ENCODE results near the gene GOLGA6A. TPM values are rescaled to one million over a fixed set of nuclear protein-coding genes. Genes with fewer than 3 reads are reported as not detected.

The GOLGA6A gene
- total RNA-seq, 1 donor from 2014 or later = 2.6 TPM

DNA sequence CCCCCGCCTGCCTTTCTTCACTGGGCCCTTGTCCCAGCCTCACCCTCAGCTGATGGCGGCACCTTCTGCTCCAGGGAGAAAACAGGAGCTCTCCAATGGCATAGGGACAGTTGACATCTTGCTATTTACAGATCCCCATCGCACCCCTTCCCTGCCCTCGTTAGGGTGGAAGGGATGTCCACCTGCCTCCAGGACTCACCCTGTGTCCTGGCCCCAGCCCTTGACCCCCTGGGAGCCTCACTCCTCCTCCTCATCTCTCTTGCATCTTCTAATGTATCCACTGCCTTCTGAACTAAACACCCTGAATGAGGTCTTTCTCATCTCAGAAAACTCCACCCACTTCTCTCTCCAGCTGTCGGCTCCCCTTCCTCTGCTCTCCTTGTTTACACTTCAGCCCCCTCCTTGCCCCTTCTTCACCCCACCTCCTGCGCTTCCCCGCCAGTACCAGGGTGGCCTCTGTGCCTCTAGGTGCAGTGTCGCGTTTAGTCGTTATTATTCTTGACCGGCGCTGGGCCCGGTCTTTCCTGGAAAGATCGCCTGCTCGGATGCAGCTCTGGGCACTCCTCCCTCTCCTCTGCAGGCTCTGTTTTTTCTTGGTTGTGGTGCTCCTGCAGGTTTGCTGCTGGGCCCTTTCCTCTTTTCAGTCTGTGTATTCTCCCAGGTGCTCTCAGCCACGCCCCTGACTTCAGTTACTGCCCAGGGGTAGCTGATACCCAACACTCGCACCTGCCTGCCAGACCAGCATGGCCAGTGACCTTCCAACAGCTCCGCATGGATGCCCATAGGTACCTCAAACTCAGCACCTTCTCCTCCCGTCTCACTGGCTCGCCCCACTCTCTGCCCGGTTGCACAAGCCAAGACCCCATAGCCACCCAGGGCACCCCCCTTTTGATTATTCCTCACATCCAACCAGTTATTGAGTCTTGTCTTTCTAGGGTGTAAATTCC is 44.9 kb downstream of the GOLGA6A start:
- DNase-seq (ENCODE audit: low spot score) = no peak

DNA sequence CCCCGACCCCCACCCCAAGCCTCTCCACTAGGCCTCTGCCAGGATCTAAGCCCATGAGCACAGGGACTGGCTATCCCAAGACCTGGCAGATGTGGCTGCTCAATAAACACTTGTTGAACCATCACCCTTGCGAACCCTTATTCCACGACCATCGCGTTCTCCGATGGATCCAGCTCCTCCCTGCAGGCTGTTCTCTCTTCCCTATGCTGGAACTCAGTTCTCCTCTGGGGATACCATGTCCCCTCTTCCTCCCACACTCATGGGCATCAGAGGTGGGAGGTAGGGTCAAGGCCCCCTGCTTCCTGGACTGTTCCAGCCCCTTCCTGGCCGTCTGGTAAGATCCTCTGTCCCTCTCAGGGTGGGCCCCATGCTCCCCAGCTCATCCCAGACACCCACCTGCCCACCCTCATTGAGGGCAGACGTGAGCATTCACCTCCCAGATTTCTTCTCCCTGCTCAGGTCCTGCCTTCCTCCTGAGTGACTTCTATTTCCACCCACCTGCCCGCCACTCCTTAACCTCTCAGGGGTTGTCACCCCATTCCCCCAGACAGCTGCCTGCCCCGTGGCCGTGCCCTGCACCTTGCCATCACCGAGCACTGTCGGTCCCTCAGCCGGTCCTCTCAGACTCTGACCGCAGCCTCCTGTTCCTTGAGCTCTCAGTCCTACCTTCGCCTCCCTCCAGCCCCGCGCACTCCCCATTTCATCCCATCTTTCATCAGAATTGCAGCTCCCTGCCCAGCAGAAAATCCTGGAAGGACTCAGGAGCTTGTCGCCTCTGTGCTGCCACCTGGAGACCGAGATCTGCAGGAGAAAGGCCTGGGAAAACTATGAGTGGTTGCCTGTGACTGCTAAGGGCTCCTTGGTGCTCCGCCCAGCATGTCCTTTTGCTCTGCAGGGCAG is 45.8 kb downstream of the GOLGA6A start:
- peak; percentile 76 for DNase-seq (ENCODE audit: low spot score)

DNA sequence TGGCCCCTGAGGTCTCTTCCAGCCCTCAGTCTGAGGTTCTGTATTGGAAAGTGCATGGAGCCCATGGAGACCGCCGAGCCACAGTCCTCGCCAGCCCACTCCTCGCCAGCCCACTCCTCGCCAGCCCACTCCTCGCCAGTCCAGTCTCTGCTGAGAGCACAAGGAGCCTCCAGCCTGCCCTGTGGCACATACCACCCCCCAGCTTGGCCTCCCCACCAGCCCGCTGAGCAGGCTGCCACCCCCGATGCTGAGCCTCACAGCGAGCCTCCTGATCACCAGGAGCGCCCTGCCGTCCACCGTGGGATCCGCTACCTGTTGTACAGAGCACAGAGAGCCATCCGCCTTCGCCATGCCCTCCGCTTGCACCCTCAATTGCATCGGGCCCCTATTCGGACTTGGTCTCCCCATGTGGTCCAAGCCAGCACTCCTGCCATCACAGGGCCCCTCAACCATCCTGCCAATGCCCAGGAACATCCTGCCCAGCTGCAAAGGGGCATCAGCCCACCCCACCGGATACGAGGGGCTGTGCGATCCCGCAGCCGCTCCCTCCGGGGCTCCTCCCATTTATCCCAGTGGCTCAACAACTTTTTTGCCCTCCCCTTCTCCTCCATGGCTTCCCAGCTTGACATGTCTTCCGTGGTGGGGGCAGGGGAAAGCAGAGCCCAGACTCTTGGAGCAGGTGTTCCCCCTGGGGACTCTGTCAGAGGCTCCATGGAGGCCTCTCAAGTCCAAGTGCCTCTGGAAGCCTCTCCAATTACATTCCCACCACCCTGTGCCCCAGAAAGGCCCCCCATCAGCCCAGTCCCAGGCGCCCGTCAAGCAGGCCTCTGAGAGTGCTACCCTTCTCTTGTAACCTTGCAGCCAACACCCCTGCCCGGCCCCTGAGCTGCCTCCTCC is 47.0 kb downstream of the GOLGA6A start:
- DNase-seq (ENCODE audit: low spot score) = no peak

DNA sequence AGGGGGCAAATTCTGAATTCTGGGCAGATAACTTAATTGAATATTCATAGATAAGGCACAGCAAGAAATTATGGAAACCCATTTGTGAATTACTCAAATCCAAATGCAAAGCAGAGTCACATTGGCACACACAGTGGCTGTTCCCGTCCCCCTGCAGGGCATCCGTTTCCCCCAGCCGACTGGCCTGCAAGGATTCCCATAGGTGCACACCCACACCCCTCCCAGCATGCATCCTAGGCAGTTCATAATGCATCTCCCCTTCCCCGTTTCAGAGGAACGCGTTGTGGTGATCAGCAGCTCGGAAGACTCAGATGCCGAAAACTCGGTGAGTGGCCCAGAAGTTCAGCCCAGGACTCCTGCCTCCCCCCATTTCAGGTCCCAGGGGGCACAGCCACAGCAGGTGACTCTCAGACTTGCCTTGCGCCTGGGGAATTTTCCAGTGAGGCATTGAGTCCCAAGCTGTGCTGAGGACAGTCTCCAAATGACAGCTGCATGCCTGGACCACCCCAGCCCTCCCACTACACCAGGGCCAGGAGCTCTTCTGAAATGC is 48.1 kb downstream of the GOLGA6A start:
- DNase-seq (ENCODE audit: low spot score) = no peak

DNA sequence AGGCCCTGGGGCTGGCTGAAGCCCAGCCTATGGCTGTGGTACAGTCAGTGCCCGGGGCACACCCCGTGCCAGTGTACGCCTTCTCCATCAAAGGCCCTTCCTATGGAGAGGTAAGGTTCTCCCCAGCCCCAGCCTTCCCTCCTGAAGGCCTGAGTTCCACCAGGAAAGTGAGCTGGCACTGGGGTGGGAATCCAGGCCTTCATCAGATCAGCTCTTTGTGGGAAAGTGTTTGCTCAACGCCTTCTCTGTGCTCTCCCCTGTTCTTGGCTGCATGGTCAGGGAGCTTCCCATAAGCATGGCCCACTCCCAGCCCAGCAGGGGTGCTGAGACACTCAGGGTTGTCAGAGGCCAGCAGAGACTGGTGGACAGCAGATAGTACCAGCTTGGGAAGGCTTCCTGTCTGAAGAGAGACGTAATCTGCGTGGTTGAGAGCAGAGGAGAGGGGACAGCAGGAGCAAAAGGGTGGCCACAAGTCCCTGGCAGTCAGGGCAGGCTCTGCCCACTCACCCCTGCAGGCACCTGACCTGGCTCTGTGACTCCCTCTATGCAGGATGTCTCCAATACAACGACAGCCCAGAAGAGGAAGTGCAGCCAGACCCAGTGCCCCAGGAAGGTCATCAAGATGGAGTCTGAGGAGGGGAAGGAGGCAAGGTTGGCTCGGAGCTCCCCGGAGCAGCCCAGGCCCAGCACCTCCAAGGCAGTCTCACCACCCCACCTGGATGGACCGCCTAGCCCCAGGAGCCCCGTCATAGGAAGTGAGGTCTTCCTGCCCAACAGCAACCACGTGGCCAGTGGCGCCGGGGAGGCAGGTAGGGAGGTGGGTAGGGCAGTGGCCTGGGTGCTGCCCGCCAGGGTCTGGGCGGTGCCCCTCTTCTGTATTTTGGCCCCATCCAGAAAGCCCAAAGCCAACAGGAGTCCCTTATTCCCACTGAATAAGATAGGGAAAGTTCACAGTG is 49.5 kb downstream of the GOLGA6A start:
- no peak for DNase-seq (ENCODE audit: low spot score)

DNA sequence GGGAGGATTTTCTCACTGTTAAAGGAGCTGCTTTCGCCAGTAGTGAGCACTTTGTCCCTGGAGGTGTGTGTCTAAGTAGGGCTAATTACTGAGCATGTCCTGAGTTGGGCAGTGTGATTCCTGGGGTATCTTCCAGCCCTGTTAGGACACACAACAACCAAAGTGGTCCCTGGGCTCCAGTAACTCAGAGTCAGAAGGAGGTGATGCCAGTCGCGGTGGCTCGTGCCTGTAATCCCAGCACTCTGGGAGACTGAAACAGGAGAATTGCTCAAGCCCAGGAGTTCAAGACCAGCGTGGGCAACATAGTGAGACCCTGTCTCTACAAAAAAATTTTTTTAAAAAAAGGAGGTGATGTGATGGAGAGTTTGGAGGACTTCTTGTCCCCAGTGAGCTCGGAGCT is 50.3 kb downstream of the GOLGA6A start:
- DNase-seq (ENCODE audit: low spot score) = no peak

DNA sequence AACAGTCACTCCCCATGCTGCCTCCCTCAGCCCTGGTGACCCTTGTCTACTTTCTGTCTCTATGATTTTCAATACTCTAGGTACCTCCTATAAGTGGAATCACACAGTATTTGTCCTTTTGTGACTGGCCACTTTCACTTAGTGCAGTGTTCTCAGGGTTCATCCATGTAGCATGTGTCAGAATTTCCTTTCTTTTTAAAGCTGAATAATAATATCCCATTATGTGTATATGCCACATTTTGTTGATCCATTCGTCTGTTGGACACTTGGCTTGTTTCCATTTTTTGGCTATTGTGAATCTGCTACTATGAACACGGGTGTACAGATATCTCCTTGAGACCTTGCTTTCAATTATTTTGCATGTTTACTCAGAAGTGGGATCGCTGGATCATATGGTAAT is 53.7 kb downstream of the GOLGA6A start:
- DNase-seq (ENCODE audit: low spot score) = no peak

DNA sequence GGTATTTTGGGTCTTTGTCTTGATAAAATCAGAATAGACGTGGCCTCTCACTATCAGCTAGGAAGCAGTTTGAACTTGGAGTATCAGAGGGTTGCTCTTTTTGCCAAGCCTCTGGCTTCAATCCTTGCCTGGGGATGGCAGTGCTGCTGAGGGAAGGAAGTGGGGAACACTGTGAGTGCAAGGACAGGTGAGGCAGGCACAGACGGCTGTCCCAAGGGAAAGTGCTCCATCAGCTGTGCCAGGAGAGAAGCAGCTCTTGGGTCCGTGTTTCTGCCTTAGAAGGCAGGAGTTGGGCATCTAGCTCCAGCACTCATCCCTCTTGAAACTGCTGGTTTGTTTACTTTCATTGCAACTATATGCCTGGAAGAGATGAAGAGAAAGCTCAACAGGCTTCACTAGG is 54.7 kb downstream of the GOLGA6A start:
- no peak for DNase-seq (ENCODE audit: low spot score)

DNA sequence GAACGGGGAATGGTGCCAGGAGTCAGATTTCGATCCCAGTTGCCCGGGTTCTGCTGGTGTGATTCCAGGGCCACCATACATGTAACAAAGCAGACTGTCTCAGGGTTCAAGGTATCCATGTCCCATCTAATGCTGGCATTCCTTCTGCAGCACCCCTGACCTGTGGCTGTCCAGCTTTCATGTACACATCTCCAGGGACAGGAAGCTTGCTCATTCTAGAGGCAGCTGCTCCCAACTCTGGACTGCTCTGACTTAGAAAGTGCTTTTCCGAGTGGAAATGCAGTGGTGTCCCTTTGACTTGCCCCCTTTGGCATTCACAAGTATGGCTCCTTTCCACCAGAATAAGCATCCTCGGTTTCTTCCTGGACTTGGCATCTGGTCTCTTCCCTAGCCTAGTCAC is 56.9 kb downstream of the GOLGA6A start:
- DNase-seq (ENCODE audit: low spot score) = no peak

DNA sequence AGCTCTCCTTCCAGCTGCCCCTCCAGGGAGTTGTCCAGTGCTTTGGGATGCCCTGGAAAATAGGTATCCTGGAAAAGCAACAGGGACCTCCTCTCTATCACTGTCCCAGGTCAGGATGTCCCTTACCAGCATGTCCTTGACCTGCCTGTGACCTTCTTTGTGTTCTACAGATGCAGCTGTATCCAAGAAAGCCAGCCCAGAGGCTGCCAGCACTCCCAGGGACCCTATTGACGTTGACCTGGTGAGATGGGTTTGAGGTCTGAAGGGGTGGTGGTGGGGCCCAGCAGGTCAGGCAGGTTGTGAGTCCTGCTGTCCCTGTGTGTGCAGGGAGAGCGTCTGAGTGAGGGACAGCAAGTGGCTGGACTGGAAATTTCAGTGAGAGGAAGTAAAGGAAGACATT is 57.7 kb downstream of the GOLGA6A start:
- DNase-seq (ENCODE audit: low spot score) = no peak

DNA sequence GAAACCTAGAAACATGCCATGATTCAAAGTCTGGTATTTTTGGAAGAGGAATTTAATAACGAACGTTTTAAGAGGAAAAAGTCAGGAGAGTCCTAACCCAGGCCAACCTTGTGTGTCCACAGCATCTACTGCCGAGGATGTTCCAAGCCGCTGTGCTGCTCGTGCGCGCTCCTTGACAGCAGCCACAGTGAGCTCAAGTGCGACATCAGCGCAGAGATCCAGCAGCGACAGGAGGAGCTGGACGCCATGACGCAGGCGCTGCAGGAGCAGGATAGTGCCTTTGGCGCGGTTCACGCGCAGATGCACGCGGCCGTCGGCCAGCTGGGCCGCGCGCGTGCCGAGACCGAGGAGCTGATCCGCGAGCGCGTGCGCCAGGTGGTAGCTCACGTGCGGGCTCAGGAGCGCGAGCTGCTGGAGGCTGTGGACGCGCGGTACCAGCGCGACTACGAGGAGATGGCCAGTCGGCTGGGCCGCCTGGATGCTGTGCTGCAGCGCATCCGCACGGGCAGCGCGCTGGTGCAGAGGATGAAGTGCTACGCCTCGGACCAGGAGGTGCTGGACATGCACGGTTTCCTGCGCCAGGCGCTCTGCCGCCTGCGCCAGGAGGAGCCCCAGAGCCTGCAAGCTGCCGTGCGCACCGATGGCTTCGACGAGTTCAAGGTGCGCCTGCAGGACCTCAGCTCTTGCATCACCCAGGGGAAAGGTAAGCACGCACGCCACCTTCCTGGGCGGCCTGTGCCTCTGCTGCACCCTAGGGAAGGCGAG is 59.5 kb downstream of the GOLGA6A start:
- no peak for DNase-seq (ENCODE audit: low spot score)

Other genes starting within 250 kb of the GOLGA6A start
- not detected for gene TBC1D21, start 209.0 kb downstream of the GOLGA6A start, total RNA-seq (ENCODE audit: insufficient read depth, low replicate concordance)
- 212 TPM for gene LOXL1, start 156.1 kb downstream of the GOLGA6A start, total RNA-seq (ENCODE audit: insufficient read depth, low replicate concordance)
- 18.5 TPM for gene STOML1, start 90.3 kb downstream of the GOLGA6A start, total RNA-seq (ENCODE audit: insufficient read depth, low replicate concordance)
- 20.9 TPM for gene PML, start 87.8 kb downstream of the GOLGA6A start, total RNA-seq (ENCODE audit: insufficient read depth, low replicate concordance)
- 2.6 TPM for gene ISLR2, start 48.0 kb upstream of the GOLGA6A start, total RNA-seq (ENCODE audit: insufficient read depth, low replicate concordance)
- gene ISLR, start 91.2 kb upstream of the GOLGA6A start, total RNA-seq (ENCODE audit: insufficient read depth, low replicate concordance) = 95.1 TPM
- gene STRA6, start 120.2 kb upstream of the GOLGA6A start, total RNA-seq (ENCODE audit: insufficient read depth, low replicate concordance) = 35.6 TPM
- gene CCDC33, start 153.8 kb upstream of the GOLGA6A start, total RNA-seq (ENCODE audit: insufficient read depth, low replicate concordance) = 3.4 TPM